PC-3 (cell line): ENCODE results near the gene SP140L. TPM values are rescaled to one million over a fixed set of nuclear protein-coding genes. Genes with fewer than 3 reads are reported as not detected.

Experiments
- ATAC-seq: fragments of 200-7000 bp; cut with Tn5 transposase; 2 replicates; pipeline ENCODE4 v1.9.1; 2020; ENCODE audit warnings: mild to moderate bottlenecking, moderate library complexity
- BruUV-seq: library from RNA; stranded (reverse); fragments of 400-500 nt; replicated peaks from 2 replicates; lab custom pipeline; 2021; lab: Mats Ljungman, UMichigan
- CTCF ChIA-PET: fragments of 300-600 bp; sonication (Branson Sonifier 250); formaldehyde crosslinking; loops from one replicate; lab custom pipeline; 2022; ENCODE audit warnings: antibody characterized with exemption; lab: Charles Lee
- POLR2A ChIA-PET: fragments of 300-600 bp; sonication (Branson Sonifier 250); formaldehyde crosslinking; loops from one replicate; lab custom pipeline; 2022; ENCODE audit warnings: antibody characterized with exemption; ENCODE audit not compliant: unreplicated experiment; lab: Charles Lee
- DNase-seq: peaks from one replicate; pipeline ENCODE4 v3.0.0-alpha.2; 2015
- H2AFZ ChIP-seq: fragments of 300-600 bp; sonication (generic); 2 replicates; pipeline ENCODE4 v1.6.0; 2016; ENCODE audit warnings: antibody characterized with exemption, low read length
- H3F3A ChIP-seq: fragments of 300-600 bp; sonication (generic); one replicate; pipeline ENCODE4 v1.6.0; 2017; ENCODE audit warnings: antibody characterized with exemption, low read length, control low read depth, mild to moderate bottlenecking; ENCODE audit not compliant: unreplicated experiment
- H3K27ac ChIP-seq: fragments of 300-600 bp; sonication (generic); 2 replicates; pipeline ENCODE4 v1.5.1; 2016; ENCODE audit warnings: mild to moderate bottlenecking, low read length
- H3K27me3 ChIP-seq: fragments of 300-600 bp; sonication (generic); 2 replicates; pipeline ENCODE4 v1.6.1; 2016; ENCODE audit warnings: low read length, mixed read lengths
- H3K36me3 ChIP-seq: fragments of 300-600 bp; sonication (generic); 2 replicates; pipeline ENCODE4 v1.6.1; 2016; ENCODE audit warnings: low read depth, mixed run types, low read length, mixed read lengths
- H3K4me1 ChIP-seq: fragments of 300-600 bp; sonication (generic); 2 replicates; pipeline ENCODE4 v1.5.1; 2016; ENCODE audit warnings: low read length; ENCODE audit not compliant: insufficient read depth
- H3K4me2 ChIP-seq: fragments of 300-600 bp; sonication (generic); 2 replicates; pipeline ENCODE4 v1.6.0; 2016; ENCODE audit warnings: low read length
- H3K4me3 ChIP-seq: fragments of 300-600 bp; sonication (generic); 2 replicates; pipeline ENCODE4 v1.5.1; 2016; ENCODE audit warnings: mild to moderate bottlenecking, low read length, mixed read lengths
- H3K79me2 ChIP-seq: fragments of 300-600 bp; sonication (generic); 2 replicates; pipeline ENCODE4 v1.6.1; 2017; ENCODE audit warnings: low read length, mixed read lengths
- H3K9ac ChIP-seq: fragments of 300-600 bp; sonication (generic); 2 replicates; pipeline ENCODE4 v1.6.0; 2016; ENCODE audit warnings: mild to moderate bottlenecking, low read length
- H3K9me2 ChIP-seq: fragments of 300-600 bp; sonication (generic); replicated peaks from 2 replicates; pipeline ENCODE4 v1.6.1; 2016; ENCODE audit warnings: mixed run types, low read length, mixed read lengths
- H3K9me3 ChIP-seq: fragments of 300-600 bp; sonication (generic); 2 replicates; pipeline ENCODE4 v1.6.1; 2016; ENCODE audit warnings: low read length, mixed read lengths
- H4K20me1 ChIP-seq: fragments of 300-600 bp; sonication (generic); 2 replicates; pipeline ENCODE4 v1.6.1; 2016; ENCODE audit warnings: low read length, mixed read lengths
- CTCF ChIP-seq: fragments of 300-600 bp; sonication (generic); conservative IDR thresholded peaks from 2 replicates; pipeline ENCODE4 v1.5.1; 2017; ENCODE audit warnings: antibody characterized with exemption, low read depth, mild to moderate bottlenecking, low read length
- EZH2 ChIP-seq: fragments of 300-600 bp; sonication (generic); IDR thresholded peaks from one replicate; pipeline ENCODE4 v1.6.1; 2017; ENCODE audit warnings: antibody characterized with exemption, mild to moderate bottlenecking, low read length; ENCODE audit not compliant: unreplicated experiment
- EZH2phosphoT487 ChIP-seq: fragments of 300-600 bp; sonication (generic); IDR thresholded peaks from 2 replicates; pipeline ENCODE4 v1.6.1; 2018; ENCODE audit warnings: mild to moderate bottlenecking, antibody characterized with exemption, low read length, borderline replicate concordance
- intact Hi-C: fragments of 100-400 bp; cut with micrococcal nuclease; formaldehyde crosslinking; loops from 2 replicates; pipeline ENCODE4 v1.9.0; 2023
- total RNA-seq: library from RNA; depleted of rRNA; stranded (reverse); fragments of >200 nt; gene quantifications from 2 replicates; pipeline ENCODE4 v1.2.3, GENCODE V29; 2014

The SP140L gene
- total RNA-seq, 1 experiment from 2014 or later = 2.8 TPM

- Histone ChIP-seq H3K4me2 (no peak overlapping the region), H3K27me3 (no peaks in the 10 kb centered on the region), H3K4me3 (no peak overlapping the region), H3K36me3 (0 out of 2 replicates have a peak, but pooled peaks cover 2% of the 10 kb centered on the region), H3K79me2 (no peaks in the 10 kb centered on the region), H2AFZ (no peak overlapping the region), H3K27ac (no peak overlapping the region), H4K20me1 (no peaks in the 10 kb centered on the region), H3F3A (no peaks in the 10 kb centered on the region), H3K4me1 (no peaks in the 10 kb centered on the region), H3K9me2 (no peaks in the 10 kb centered on the region), H3K9ac (no peak overlapping the region), H3K9me3 (peaks cover 4% of the 10 kb centered on the region; the same call in 1 of the 2 replicates)
- CTCF ChIA-PET = no interaction called here
- POLR2A ChIA-PET = no interaction called here
- intact Hi-C loops = no loop called here
- DNase-seq = no peak
- TF ChIP-seq EZH2phosphoT487 (no peak), EZH2 (no peak), CTCF (no peak)
- no peak for ATAC-seq
- BruUV-seq = no TSS peak
Measured at GRCh38 chr2:230362030-230362691, 35.2 kb downstream of the SP140L start.

- no peaks in the 10 kb centered on the region for H3K79me2 ChIP-seq
- H3K27me3 ChIP-seq = no peaks in the 10 kb centered on the region
- H3K36me3 ChIP-seq = no peaks in the 10 kb centered on the region
- no peaks in the 10 kb centered on the region for H3K9me3 ChIP-seq
- H3K4me3 ChIP-seq = no peak overlapping the region
- H3F3A ChIP-seq = no peaks in the 10 kb centered on the region
- H3K4me2 ChIP-seq = no peak overlapping the region
- POLR2A ChIA-PET = no interaction called here
- H4K20me1 ChIP-seq = no peaks in the 10 kb centered on the region
- H3K27ac ChIP-seq = no peak overlapping the region
- H2AFZ ChIP-seq = no peak overlapping the region
- no TSS peak for BruUV-seq
- TF ChIP-seq CTCF (no peak), EZH2 (no peak), EZH2phosphoT487 (no peak)
- H3K9me2 ChIP-seq = no peaks in the 10 kb centered on the region
- H3K9ac ChIP-seq = no peak overlapping the region
- CTCF ChIA-PET = no interaction called here
- DNase-seq (no peak), ATAC-seq (no peak)
- intact Hi-C loops = no loop called here
- H3K4me1 ChIP-seq = no peaks in the 10 kb centered on the region
Measured at GRCh38 chr2:230382108-230382507, 55.1 kb downstream of the SP140L start.

- Histone ChIP-seq H3K4me1 (no peaks in the 10 kb centered on the region), H3K36me3 (no peaks in the 10 kb centered on the region), H3K4me3 (no peak overlapping the region), H3K79me2 (no peaks in the 10 kb centered on the region), H3K27ac (no peak overlapping the region), H4K20me1 (no peaks in the 10 kb centered on the region), H3K9me3 (no peaks in the 10 kb centered on the region), H3K9ac (no peak overlapping the region), H3K9me2 (no peaks in the 10 kb centered on the region), H3F3A (no peaks in the 10 kb centered on the region), H3K4me2 (no peak overlapping the region), H2AFZ (no peak overlapping the region), H3K27me3 (no peaks in the 10 kb centered on the region)
- ATAC-seq (no peak), DNase-seq (no peak)
- TF ChIP-seq EZH2 (no peak), CTCF (no peak), EZH2phosphoT487 (no peak)
- no TSS peak for BruUV-seq
- ChIA-PET CTCF (no interaction called here), POLR2A (no interaction called here)
- intact Hi-C loops = no loop called here
Measured at GRCh38 chr2:230383453-230383852, 56.5 kb downstream of the SP140L start.
